Calu3 (cell line): ENCODE measurements around the gene RSPRY1. TPM values are rescaled to one million over a fixed set of nuclear protein-coding genes. Genes with fewer than 3 reads are reported as not detected.

ENCODE experiments used
- BruUV-seq: library from RNA; stranded (reverse); fragments of 400-500 nt; replicated peaks from 2 replicates; lab custom pipeline; 2021; lab: Mats Ljungman, UMichigan
- CTCF ChIA-PET: fragments of 300-600 bp; sonication (Branson Sonifier 250); formaldehyde crosslinking; loops from one replicate; lab custom pipeline; 2022; ENCODE audit warnings: antibody characterized with exemption; lab: Charles Lee
- DNase-seq: peaks from one replicate; pipeline ENCODE4 v3.0.0; 2022
- H3K27ac Mint-ChIP-seq: one replicate; pipeline ENCODE4 v1.8.0; 2022; ENCODE audit warnings: mixed read lengths; ENCODE audit not compliant: unreplicated experiment
- H3K27me3 Mint-ChIP-seq: one replicate; pipeline ENCODE4 v1.8.0; 2022; ENCODE audit warnings: mixed read lengths; ENCODE audit not compliant: unreplicated experiment
- H3K36me3 Mint-ChIP-seq: one replicate; pipeline ENCODE4 v1.8.0; 2022; ENCODE audit warnings: mild to moderate bottlenecking, moderate library complexity, mixed read lengths; ENCODE audit not compliant: insufficient read depth, unreplicated experiment
- H3K4me1 Mint-ChIP-seq: one replicate; pipeline ENCODE4 v1.8.0; 2022; ENCODE audit warnings: mild to moderate bottlenecking, low read depth, mixed read lengths; ENCODE audit not compliant: unreplicated experiment
- H3K4me3 Mint-ChIP-seq: one replicate; pipeline ENCODE4 v1.8.0; 2022; ENCODE audit warnings: mild to moderate bottlenecking, low read depth, moderate library complexity, mixed read lengths; ENCODE audit not compliant: unreplicated experiment
- H3K9me3 Mint-ChIP-seq: one replicate; pipeline ENCODE4 v1.8.0; 2022; ENCODE audit warnings: low read depth, mixed read lengths; ENCODE audit not compliant: unreplicated experiment
- CTCF ChIP-seq: fragments of 200-600 bp; IDR thresholded peaks from one replicate; pipeline ENCODE4 v1.8.0; 2022; ENCODE audit warnings: antibody characterized with exemption; ENCODE audit not compliant: unreplicated experiment
- intact Hi-C: fragments of 100-400 bp; cut with micrococcal nuclease; formaldehyde crosslinking; loops from one replicate; pipeline ENCODE4 v1.10.0; 2022; ENCODE audit not compliant: unreplicated experiment
- total RNA-seq: library from RNA; stranded (reverse); gene quantifications from 2 replicates; pipeline ENCODE4 v1.2.3, GENCODE V29; 2022

Gene RSPRY1
- total RNA-seq, 1 experiment from 2014 or later: 43.6 TPM

- Mint-ChIP-seq H3K36me3 (peaks cover 31% of the 10 kb centered on the region), H3K4me3 (peak overlapping the region; percentile 82), H3K9me3 (no peaks in the 10 kb centered on the region), H3K27ac (peak overlapping the region; percentile 97), H3K4me1 (peaks cover 13% of the 10 kb centered on the region), H3K27me3 (no peaks in the 10 kb centered on the region)
- BruUV-seq: TSS peak; percentile 89
- TF ChIP-seq CTCF: no peak
- CTCF ChIA-PET: interaction anchor here (1.4 to 1.8 kb wide), 3 partner anchors 34 to 59 kb away, joined by 7 to 9 read pairs (median 9); partner anchors contain the start of genes PSME3IP1 and RSPRY1
- DNase-seq: no peak
- intact Hi-C loops: loop anchor here (1.0 to 5.0 kb wide), 3 partner anchors 32 to 56 kb away; no protein-coding TSS in a partner anchor
Observed at GRCh38 chr16:57244463-57244766, 58.3 kb downstream of the RSPRY1 start.

- Mint-ChIP-seq H3K4me3 (peak within 1 kb of the TSS; percentile 82), H3K4me1 (peaks cover 13% of the 10 kb centered on the region), H3K27ac (peak within 1 kb of the TSS; percentile 97), H3K9me3 (no peaks in the 10 kb centered on the region), H3K27me3 (no peaks in the 10 kb centered on the region), H3K36me3 (peaks cover 35% of the 10 kb centered on the region)
- DNase-seq: peak; percentile 100
- intact Hi-C loops: loop anchor here (1.0 to 5.0 kb wide), 3 partner anchors 32 to 55 kb away; no protein-coding TSS in a partner anchor
- CTCF ChIA-PET: interaction anchor here (0.6 to 1.8 kb wide), 9 partner anchors 8 to 172 kb away, joined by 3 to 11 read pairs (median 4); partner anchors contain the start of genes PLLP, PSME3IP1 and RSPRY1
- no peak for TF ChIP-seq CTCF
- BruUV-seq: no TSS peak
Observed at GRCh38 chr16:57244767-57245471, 58.8 kb downstream of the RSPRY1 start, which contains the start of gene ARL2BP. Gene ARL2BP (plus strand): TSS chr16:57245259. CDS start chr16:57245368, 109 bp downstream.

- no TSS peak for BruUV-seq
- peaks cover 35% of the 10 kb centered on the region for H3K36me3 Mint-ChIP-seq
- peak overlapping the region; percentile 82 for H3K4me3 Mint-ChIP-seq
Observed at GRCh38 chr16:57245472-57246113, 59.5 kb downstream of the RSPRY1 start.

More at GRCh38 chr16:57245472-57246113, 59.5 kb downstream of the RSPRY1 start:
- Mint-ChIP-seq H3K4me1 (peaks cover 13% of the 10 kb centered on the region), H3K9me3 (no peaks in the 10 kb centered on the region), H3K27me3 (no peaks in the 10 kb centered on the region), H3K27ac (peak overlapping the region; percentile 72)
- CTCF ChIA-PET: interaction anchor here (0.6 to 1.8 kb wide), 9 partner anchors 8 to 171 kb away, joined by 3 to 11 read pairs (median 4); partner anchors contain the start of genes PLLP, PSME3IP1 and RSPRY1
- intact Hi-C loops: loop anchor here (2.0 kb wide), 1 partner anchor 31 kb away; no protein-coding TSS in a partner anchor
- no peak for TF ChIP-seq CTCF
- no peak for DNase-seq
